SK-N-SH treated with all-trans-retinoic acid at 6 μM for 48 hours (cell line): Measurements from ENCODE around the gene PTPRN2.

ENCODE experiments used
- ATAC-seq: fragments of 200-7000 bp; cut with Tn5 transposase; 3 replicates; pipeline ENCODE4 v1.9.1; 2020; ENCODE audit warnings: mild to moderate bottlenecking, moderate library complexity
- ARNTL ChIP-seq: fragments of 450-650 bp; formaldehyde crosslinking; IDR thresholded peaks from 2 replicates; pipeline ENCODE4 v1.5.0; 2020; ENCODE audit warnings: low read depth, mild to moderate bottlenecking, moderate library complexity, borderline replicate concordance
- BACH2 ChIP-seq: fragments of 250-450 bp; sonication (Bioruptor Pico); IDR thresholded peaks from 2 replicates; pipeline ENCODE4 v1.9.0; 2021; ENCODE audit warnings: mild to moderate bottlenecking, borderline replicate concordance
- CREB5 ChIP-seq: fragments of 250-450 bp; sonication (Bioruptor Pico); IDR thresholded peaks from 2 replicates; pipeline ENCODE4 v1.5.1; 2020; ENCODE audit warnings: low read depth, mild to moderate bottlenecking, moderate library complexity
- CSDC2 ChIP-seq: fragments of 250-450 bp; sonication (Bioruptor Pico); IDR thresholded peaks from 2 replicates; pipeline ENCODE4 v1.5.0; 2020; ENCODE audit warnings: mild to moderate bottlenecking, moderate library complexity
- CSRNP3 ChIP-seq: fragments of 250-450 bp; sonication (Bioruptor Pico); IDR thresholded peaks from 2 replicates; pipeline ENCODE4 v1.5.1; 2021; ENCODE audit warnings: mild to moderate bottlenecking, moderate library complexity
- ESRRG ChIP-seq: fragments of 250-450 bp; sonication (Bioruptor Pico); IDR thresholded peaks from 2 replicates; pipeline ENCODE4 v1.6.1; 2021; ENCODE audit warnings: mild to moderate bottlenecking
- ISL1 ChIP-seq: fragments of 250-450 bp; sonication (Bioruptor Pico); IDR thresholded peaks from 2 replicates; pipeline ENCODE4 v2.1.2; 2022; ENCODE audit warnings: mild to moderate bottlenecking, moderate library complexity
- OSR1 ChIP-seq: fragments of 250-450 bp; sonication (Bioruptor Pico); IDR thresholded peaks from 2 replicates; pipeline ENCODE4 v1.8.0; 2022; ENCODE audit warnings: moderate library complexity, mild to moderate bottlenecking, inconsistent platforms
- PATZ1 ChIP-seq: fragments of 250-450 bp; sonication (Bioruptor Pico); IDR thresholded peaks from 2 replicates; pipeline ENCODE4 v1.8.0; 2020; ENCODE audit warnings: mild to moderate bottlenecking, moderate library complexity, borderline replicate concordance
- POU6F1 ChIP-seq: fragments of 250-450 bp; sonication (Bioruptor Pico); IDR thresholded peaks from 2 replicates; pipeline ENCODE4 v1.8.0; 2021; ENCODE audit warnings: low read depth, mild to moderate bottlenecking, moderate library complexity, borderline replicate concordance
- PPARA ChIP-seq: fragments of 250-450 bp; sonication (Bioruptor Pico); IDR thresholded peaks from 2 replicates; pipeline ENCODE4 v1.5.0; 2020; ENCODE audit warnings: mild to moderate bottlenecking, borderline replicate concordance
- RARB ChIP-seq: fragments of 250-450 bp; sonication (Bioruptor Pico); IDR thresholded peaks from 2 replicates; pipeline ENCODE4 v1.8.0; 2021; ENCODE audit warnings: mild to moderate bottlenecking, moderate library complexity
- SNAI2 ChIP-seq: fragments of 250-450 bp; sonication (Bioruptor Pico); IDR thresholded peaks from 2 replicates; pipeline ENCODE4 v1.5.0; 2020; ENCODE audit warnings: mild to moderate bottlenecking, moderate library complexity
- TCF4 ChIP-seq: fragments of 250-450 bp; sonication (Bioruptor Pico); IDR thresholded peaks from 2 replicates; pipeline ENCODE4 v1.8.0; 2021; ENCODE audit warnings: mild to moderate bottlenecking, moderate library complexity, borderline replicate concordance
- TOX ChIP-seq: fragments of 250-450 bp; sonication (Bioruptor Pico); IDR thresholded peaks from 2 replicates; pipeline ENCODE4 v1.8.0; 2021; ENCODE audit warnings: mild to moderate bottlenecking, moderate library complexity, borderline replicate concordance
- TSHZ2 ChIP-seq: fragments of 250-450 bp; sonication (Bioruptor Pico); IDR thresholded peaks from 2 replicates; pipeline ENCODE4 v1.5.0; 2020; ENCODE audit warnings: mild to moderate bottlenecking, moderate library complexity
- ZC3H10 ChIP-seq: fragments of 250-450 bp; sonication (Bioruptor Pico); IDR thresholded peaks from 2 replicates; pipeline ENCODE4 v1.5.1; 2021; ENCODE audit warnings: mild to moderate bottlenecking, moderate library complexity
- ZFP3 ChIP-seq: fragments of 250-450 bp; sonication (Bioruptor Pico); IDR thresholded peaks from 2 replicates; pipeline ENCODE4 v1.5.0; 2020; ENCODE audit warnings: mild to moderate bottlenecking, moderate library complexity
- ZFP30 ChIP-seq: fragments of 450-650 bp; formaldehyde crosslinking; IDR thresholded peaks from 2 replicates; pipeline ENCODE4 v1.5.0; 2022; ENCODE audit warnings: mild to moderate bottlenecking, moderate library complexity
- ZNF565 ChIP-seq: fragments of 450-650 bp; formaldehyde crosslinking; conservative IDR thresholded peaks from 2 replicates; pipeline ENCODE4 v1.5.0; 2020; ENCODE audit warnings: low read depth, mild to moderate bottlenecking, moderate library complexity
- ZNF70 ChIP-seq: fragments of 450-650 bp; formaldehyde crosslinking; IDR thresholded peaks from 2 replicates; pipeline ENCODE4 v1.5.0; 2020; ENCODE audit warnings: mild to moderate bottlenecking, moderate library complexity
- ZNF8 ChIP-seq: fragments of 450-650 bp; formaldehyde crosslinking; IDR thresholded peaks from 2 replicates; pipeline ENCODE4 v1.5.0; 2020; ENCODE audit warnings: mild to moderate bottlenecking, moderate library complexity

The PTPRN2 gene

GRCh38 chr7:158094671-158095226 lies 492.9 kb downstream of the PTPRN2 start:
- no peak for TF ChIP-seq OSR1
- no peak for TF ChIP-seq CSDC2 (CRISPR knock-in tag)
- TF ChIP-seq ESRRG = no peak
- no peak for TF ChIP-seq POU6F1 (CRISPR knock-in tag)
- TF ChIP-seq CSRNP3 (CRISPR knock-in tag) = no peak
- TF ChIP-seq SNAI2 (CRISPR knock-in tag) = no peak
- TF ChIP-seq TOX = no peak
- TF ChIP-seq RARB = no peak
- no peak for TF ChIP-seq PPARA (CRISPR knock-in tag)
- no peak for TF ChIP-seq ZNF70 (CRISPR knock-in tag)
- no peak for TF ChIP-seq BACH2 (CRISPR knock-in tag)
- TF ChIP-seq ZFP3 (CRISPR knock-in tag) = no peak
- TF ChIP-seq ARNTL (CRISPR knock-in tag) = no peak
- TF ChIP-seq ZNF8 (CRISPR knock-in tag) = no peak
- no peak for TF ChIP-seq TSHZ2 (CRISPR knock-in tag)
- no peak for TF ChIP-seq PATZ1 (CRISPR knock-in tag)
- no peak for TF ChIP-seq TCF4 (CRISPR knock-in tag)
- TF ChIP-seq ZC3H10 (CRISPR knock-in tag) = no peak
- TF ChIP-seq, all 23 proteins: peak for 0
- no peak for ATAC-seq

- TF ChIP-seq ZC3H10 (CRISPR knock-in tag) (no peak), POU6F1 (CRISPR knock-in tag) (no peak), PPARA (CRISPR knock-in tag) (no peak), ISL1 (CRISPR knock-in tag) (no peak), CREB5 (no peak), ZNF565 (CRISPR knock-in tag) (no peak), CSRNP3 (CRISPR knock-in tag) (no peak), ZFP30 (no peak), ZFP3 (CRISPR knock-in tag) (no peak), CSDC2 (CRISPR knock-in tag) (no peak), ZNF70 (CRISPR knock-in tag) (no peak), ZNF8 (CRISPR knock-in tag) (no peak), SNAI2 (CRISPR knock-in tag) (no peak), TCF4 (CRISPR knock-in tag) (no peak), RARB (no peak), TSHZ2 (CRISPR knock-in tag) (no peak), TOX (no peak), ARNTL (CRISPR knock-in tag) (no peak)
- no peak for ATAC-seq
Observed at GRCh38 chr7:158094046-158094445, 493.6 kb downstream of the PTPRN2 start.
